Hematopoietic multipotent progenitor cell treated with erythropoietin and hydrocortisone succinate and interleukin-3 and kit ligand, for 4 days (in vitro differentiated cells): ENCODE measurements around the gene SAMM50.

Experiments
- DNase-seq: peaks from one replicate; pipeline ENCODE4 v3.0.0-alpha.2; 2015

Gene SAMM50

DNA sequence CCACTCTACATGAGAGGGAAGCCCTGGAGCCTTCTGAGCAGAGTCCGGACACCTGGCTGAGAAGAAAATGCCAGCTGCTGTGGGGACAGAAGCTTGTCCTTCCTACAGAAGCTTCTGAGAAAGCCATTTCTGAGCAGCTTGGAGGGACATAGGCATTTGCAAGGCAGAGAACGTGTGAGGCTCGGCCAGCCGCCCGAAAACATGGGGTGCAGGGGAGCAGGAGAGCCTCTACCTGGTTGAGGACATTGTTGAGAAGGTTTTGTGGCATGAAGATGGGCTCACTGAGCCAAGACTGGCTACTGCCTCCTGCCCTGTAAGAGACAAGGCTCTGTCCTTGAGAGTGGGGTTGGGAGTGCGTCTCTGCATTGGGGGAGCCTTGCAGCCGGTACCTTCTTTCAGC is 25.3 kb downstream of the SAMM50 start:
- DNase-seq, result no peak

DNA sequence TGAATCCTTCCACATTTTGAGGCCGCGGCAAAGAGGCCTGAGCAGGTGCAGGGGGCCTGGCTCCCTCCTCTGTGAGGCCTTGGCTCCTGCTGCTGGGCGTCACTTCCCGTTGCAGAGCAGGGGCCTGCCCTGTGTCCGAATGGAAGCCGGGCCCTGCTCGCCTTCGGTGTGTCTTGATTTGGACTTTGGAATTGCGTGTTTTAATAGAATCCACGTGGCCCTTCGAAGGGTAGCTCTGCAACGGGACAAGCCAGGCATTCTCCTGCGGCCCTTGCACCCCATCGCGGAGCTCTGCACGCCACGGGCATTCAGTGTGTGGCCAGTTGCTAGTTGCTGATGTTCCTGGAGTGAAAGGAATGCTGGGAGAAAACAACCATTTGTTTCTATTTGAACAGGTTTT is 25.8 kb downstream of the SAMM50 start:
- no peak for DNase-seq

DNA sequence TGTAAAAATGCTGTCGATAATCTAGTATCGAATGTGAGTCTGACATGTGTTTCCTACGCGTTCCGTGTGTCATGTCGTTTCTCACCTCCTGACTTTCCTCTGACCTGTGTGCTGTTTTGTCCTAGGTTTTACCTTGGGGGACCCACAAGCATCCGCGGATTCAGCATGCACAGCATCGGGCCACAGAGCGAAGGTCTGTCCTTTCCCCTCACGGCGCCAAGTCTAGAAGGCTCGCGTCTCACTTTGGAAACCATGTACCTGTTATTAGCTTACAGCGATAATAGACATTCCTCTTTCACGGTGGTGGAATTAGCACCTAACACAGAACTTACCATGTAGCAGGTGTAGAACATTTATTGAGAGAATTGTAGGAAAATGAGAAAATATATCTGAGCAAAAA is 28.6 kb downstream of the SAMM50 start:
- DNase-seq, result no peak

DNA sequence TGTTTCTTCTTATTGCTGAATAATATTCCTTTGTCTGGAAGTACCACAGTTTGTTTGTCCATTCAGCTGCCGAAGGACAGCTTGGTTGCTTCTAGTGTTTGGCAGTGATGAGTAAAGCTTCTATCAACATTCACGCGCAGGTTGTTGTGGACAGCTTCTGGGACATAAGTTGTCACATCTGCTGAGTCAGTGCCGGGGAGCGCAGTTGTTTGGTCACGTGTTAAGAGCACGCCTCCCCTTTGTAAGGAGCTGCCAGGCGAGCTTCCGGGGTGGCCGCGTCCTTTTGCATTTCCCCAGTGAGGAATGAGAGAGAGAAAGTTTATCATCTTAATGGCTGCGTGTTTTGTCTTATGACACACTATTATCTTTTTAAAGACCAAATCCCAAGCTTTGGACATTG is 30.3 kb downstream of the SAMM50 start:
- no peak for DNase-seq

DNA sequence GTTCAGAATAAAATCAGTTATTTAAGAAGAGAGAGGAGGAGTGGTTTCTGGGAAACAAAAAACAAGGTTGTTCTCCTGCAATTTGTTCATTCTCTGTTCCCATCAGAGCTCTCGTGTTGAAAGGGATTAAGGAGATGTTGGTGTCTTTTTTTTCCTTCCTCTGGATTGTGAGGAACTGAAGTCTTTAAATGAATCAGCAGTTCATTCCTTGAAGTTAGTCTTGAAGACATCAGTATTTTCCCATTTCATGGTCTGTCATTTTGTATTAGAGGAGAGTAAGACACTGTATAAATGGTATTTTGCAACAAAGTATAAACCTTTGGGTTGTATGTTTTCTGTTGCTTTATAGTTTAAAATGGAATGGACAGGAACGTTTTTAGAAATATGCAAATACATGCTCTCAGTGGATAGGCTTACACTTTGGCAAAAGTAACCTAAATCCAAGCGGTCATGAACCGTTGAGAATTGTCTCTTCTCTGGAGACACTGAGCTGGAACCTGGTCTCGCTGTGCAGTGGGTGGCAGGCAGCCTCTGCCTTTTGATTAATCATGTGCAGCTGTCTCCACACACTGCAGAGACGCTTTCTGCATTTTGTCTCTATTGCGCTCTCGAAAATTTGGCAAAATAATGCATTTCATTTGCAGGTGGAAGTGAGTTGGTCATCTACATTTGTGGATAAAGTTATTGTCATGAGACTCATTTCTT is 33.0 kb downstream of the SAMM50 start:
- no peak for DNase-seq

DNA sequence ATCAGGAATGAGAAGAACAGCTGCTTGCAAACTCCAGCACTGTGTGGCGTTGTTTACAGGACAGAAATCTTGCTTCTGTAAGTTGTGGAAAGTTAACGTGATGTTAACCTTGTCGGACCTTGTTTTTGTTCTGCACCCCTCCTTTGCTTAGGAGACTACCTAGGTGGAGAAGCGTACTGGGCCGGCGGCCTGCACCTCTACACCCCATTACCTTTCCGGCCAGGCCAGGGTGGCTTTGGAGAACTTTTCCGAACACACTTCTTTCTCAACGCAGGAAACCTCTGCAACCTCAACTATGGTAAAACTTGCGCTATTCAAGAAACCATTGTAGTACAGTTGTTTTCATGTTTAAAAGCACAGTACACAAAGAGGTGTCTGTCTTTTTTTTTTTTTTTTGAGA is 33.7 kb downstream of the SAMM50 start:
- DNase-seq, result no peak

DNA sequence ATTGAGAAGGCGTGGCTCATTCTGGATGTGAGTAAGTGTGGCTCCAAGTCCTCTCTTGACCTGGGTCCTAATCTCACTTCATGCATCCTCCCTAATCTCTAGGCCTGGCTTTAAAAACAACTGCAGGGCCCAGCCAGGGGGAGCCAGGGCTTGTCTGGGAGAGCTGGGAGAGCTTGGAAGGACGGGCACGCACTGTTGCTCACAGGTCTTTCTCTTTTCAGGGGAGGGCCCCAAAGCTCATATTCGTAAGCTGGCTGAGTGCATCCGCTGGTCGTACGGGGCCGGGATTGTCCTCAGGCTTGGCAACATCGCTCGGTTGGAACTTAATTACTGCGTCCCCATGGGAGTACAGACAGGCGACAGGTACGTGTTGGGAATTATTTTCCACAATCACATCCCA is 34.8 kb downstream of the SAMM50 start:
- no peak for DNase-seq

DNA sequence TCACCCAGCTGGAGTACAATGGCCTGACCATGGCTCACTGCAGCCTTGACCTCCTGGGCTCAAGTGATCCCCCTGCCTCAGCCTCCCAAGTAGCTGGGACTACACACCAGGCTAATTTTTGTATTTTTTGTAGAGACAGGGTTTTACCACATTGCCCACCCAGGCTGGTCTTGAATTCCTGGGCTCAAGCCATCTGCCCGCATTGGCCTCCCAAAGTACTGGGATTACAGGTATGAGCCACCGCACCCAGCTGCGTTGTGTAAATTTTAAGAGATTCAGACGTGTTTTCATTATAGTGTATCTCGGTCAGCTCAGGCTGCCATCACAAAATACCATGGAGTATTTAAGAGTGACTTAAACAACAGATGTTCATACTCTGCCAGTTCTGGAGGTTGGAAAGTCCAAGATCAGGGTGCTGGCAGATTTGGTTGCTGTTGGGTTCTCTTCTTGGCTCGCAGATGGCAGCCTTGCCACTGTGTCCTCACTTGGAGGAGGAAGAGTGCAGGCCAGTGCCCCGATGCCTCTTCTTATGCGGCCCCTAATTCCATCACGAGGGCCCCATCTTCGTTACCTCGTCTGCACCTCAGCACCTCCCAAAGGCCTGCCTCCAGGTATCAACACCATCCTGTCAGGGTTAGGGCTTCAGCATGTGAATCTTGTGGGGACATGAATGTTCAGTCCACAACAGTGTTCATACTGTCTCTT is 36.2 kb downstream of the SAMM50 start:
- no peak for DNase-seq

DNA sequence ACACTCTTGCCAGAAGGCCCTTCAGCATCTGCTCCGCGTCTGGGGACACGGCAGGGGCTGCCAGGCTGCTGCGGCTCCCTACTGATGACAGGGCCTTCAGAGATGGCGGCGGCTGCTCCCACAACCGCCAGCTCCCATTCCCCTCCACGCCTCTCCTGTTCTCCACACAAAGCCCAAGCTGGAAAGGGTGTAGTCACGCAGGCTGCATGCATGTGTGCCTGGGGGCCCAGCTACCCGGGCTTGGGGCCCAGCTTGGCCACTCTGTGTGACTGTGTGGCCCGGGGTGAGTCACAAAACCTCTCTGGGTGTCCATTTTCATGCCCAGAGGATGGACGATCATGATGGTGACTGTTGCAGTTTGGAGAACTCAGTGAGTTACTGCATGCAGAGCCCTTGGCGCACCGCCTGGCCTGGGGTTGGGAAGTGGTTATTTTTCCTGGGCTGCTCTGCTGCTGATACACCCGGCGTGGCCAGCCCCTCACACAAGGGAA is 37.1 kb downstream of the SAMM50 start:
- DNase-seq, result peak; percentile 49

DNA sequence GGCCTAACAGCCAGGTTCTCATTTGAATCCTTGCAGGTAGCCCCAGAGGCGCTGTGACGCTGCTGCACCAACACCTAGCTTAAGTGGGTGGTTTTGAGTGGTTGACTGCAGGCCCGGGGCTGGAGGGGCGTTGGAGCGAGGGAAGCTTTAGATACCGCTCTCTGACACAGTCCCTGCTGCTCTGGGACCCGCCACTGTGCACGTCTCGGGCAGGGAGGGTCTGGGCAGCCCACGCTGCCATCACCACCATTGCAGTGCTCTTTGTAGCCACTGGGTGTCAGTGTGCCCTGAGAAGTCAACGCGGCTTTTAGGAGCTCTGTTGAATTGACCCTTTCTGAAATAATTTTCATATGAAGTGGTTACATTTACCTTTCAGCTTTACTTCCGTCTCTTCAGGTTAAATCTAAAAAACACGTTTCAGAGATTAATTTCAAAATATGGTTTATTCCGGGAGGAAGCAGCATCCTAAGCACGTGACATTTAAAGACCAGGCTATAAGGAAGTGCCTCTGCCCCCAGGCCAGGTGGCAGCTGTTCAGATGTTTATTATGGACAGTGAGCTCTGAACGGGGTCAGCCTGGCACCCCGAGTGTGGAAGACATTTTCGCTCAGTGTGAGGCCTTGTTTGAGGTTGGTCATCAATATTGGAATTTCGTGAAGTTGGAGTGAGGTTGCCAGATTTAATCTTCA is 38.0 kb downstream of the SAMM50 start:
- DNase-seq, result peak; percentile 82

DNA sequence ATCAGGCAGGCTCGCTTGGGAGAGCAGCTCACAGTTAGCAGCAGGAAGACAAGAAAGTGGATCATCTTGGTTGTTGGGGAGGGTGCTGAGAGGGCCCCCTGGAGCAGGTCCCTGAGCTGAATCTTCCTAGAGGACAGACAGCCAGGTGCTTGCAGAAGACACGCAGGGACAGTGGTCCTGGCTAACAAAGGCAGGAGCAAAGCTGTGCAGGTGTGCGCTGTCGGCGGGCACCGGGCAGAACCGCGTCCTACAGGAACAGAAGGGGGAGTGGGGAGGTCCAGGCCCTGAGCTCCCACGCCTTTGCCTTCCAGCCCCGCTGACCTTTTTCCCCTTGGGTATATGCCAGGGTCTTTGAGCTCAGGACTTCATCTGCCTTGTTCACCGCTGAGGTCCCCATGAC is 38.8 kb downstream of the SAMM50 start:
- no peak for DNase-seq

DNA sequence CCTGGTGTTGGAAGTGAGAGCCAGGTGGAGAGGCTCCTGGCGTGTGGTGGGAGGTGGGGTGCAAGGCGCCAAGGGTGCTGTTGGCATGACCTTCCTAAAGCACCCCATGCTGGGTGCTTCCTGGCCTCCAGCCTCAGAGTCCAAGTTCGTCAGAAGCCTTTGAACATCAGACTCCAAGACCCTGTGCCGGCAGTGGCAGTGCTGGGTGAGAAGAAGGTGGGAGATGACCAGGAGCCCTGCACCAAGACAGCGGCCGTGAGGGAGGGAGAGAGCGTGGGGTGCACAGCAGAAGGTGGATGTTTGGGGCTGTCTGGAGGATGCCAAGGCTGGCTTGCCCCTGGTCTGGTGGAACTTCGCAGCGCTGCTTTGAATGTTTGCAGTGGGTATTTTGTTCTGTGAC is 39.2 kb downstream of the SAMM50 start:
- no peak for DNase-seq

DNA sequence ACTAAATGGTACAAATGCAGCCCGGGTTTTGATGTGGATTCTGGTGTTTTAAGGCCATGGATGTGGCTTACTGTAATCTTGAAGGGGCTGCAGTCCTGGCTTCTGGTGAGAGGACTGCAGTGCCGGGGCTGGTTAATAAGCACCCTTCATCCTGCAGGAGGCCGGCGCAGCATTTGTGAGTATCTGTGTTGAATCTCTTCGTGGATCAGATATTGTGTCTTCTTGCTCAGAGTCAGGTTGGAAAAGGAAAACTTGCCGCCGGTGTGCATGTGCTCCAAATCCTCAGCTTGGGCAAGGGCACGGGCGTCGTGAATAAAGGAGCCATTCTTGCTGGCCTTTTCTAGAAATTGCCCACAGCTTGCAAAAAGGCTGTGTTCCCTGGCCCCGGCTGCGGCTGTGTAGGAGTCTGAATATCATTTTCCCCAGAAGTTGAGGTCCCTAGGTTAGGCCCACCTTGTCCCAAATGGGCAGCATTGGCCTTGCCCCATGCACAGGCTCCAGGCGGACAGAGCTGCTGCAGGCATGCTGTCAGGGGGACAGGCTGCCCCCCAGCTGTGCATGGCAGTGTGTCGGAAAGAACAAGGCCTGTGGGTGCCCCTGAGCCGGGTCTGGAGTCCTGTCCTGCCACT is 39.9 kb downstream of the SAMM50 start:
- DNase-seq, result no peak

DNA sequence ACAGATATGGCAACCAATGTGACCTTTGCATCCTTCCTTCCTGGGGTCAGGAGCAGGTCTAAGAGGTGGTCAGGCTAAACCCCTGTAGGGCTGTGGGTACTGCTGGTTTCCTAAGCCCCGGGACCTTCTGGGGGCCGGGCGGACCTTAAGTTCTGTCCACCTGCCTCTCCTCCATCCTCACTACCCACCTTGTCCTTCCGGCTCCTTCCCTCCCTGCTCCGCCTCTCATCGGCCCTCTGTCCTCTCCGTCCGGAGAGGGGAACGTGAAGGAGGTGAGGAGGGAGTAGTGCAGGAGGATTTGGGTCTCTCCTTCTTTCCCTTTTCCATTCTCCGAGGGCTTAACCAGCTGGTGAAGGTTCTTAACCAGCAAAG is 40.5 kb downstream of the SAMM50 start:
- DNase-seq, result no peak

DNA sequence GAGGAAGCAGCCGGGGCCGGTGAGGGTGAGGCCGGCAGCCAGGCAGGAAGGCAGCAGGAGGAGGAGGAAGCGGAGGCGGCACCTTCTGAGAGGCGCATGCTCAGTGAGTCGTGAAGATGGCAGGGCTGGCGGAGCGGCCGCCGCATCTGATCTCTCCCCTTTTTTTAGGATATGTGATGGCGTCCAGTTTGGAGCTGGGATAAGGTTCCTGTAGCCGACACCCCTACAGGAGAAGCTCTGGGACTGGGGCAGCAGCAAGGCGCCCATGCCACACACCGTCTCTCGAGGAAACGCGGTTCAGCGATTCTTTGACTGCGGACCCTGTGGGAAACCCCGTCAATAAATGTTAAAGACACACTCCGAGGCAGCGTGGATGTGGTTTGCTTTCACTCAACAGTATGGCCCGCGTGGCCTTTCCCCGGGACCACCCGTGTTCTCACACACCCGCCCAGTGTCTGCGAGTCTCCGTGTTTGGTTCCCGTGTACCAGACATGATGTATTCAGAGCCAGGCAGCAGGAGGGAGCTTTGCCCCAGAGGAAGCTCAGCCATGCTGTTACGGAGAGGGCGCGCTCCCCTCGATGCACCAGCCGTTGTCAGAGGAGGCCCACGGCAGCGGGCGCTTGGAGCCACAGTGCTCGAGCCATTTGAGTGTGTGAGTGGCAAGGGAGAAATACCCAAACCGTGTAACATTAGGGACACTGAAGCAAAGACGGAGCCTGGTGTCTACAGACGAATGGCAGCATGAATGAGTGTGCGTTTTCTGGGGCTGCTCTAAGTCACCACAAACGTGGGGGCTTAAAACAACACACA is 41.1 kb downstream of the SAMM50 start:
- peak; percentile 85 for DNase-seq

DNA sequence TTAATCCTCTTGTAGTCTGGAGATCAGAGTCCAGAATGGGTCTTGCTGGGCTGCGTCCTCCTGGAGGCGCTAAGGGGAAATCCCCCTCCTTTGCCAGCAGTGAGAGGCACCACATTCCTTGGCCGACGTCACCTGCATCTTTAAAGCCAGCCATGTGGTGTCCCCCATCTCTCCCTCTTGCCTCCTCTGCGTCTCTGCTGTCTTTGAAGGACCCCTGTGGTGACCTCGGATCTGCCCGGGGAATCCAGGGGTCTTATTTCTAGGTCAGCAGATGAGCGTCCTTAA is 41.7 kb downstream of the SAMM50 start:
- DNase-seq, result no peak

DNA sequence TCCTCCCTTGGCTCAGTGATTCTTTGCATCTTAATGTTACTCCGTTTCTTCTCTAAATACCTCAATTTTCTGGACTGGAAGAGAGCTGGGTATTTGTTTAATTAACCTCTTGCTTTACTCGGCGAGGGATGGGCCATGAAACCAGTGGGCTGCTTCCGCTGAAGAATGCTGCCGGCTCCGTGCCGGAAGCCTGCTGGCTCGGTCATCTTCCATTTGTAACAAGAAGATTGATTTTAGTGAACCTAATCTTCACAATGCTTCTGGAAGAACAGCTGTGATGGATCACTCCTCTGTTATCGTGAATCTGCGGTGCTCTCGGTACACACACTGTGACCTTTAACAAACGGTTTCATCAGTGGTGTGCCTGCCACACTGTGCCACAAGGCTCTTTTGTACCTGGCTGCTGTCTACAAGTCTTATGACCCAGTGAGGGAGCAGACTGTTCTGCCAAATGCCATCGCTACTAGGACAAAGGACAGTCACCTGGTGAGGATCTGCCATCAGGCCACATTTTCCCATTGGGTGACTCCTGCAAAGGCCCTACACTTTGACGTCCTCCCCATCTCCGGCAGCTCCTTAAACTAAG is 43.5 kb downstream of the SAMM50 start:
- no peak for DNase-seq

DNA sequence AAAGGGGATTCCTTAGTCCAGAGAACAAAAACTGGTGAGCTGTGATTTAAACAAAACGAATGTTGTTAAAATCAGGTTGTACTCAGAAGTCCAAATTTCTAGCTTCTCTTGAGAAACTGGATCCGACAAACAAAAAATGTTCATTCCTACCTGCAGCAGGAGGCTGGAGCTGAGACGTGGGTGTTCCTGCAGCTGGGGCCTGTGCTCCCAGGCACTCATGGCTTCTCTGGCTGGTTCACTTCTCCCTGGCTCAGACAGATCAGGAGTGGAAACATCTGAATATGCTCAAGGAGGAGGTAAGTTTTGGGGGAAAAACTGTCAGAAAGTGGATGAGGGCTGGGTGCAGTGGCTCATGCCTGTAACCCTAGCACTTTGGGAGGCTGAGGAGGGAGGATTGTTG is 44.1 kb downstream of the SAMM50 start:
- DNase-seq, result no peak

DNA sequence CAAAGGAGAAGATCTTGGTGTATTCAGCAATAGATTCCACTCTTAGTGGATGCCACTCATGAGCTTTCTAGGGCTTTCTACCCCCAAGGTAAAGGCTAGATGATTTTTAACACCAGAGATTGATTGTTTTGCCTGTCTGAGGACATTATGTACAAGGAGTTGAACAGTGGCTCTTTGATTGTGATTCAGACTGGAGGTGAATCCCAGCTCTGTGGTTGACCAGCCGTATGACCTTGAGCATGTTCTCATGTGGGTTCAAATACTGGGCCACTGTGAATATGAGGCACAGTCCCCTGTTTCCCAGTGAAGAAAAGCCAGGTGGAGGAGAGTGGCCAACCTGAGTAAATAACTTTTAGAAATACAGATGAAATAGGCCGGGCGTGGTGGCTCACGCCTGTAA is 44.9 kb downstream of the SAMM50 start:
- DNase-seq, result no peak

DNA sequence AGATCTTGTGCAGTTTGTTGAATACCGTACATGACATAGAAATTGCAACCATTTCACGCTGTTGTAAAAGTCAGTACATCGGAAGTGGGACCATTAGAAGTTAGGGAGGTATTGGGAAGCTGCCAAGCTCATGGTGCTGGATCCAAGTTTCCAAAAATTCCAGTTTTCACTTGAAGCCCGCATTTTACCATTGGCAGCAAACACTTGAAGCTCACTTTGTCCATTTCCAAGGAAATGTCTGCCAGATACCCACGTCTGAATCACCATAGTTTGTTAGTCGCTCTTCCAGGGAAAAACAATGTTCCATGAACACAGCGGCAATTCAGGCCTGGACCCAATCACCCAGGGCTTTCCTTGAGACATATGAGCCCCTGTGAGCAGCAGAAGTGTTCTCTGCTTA is 46.3 kb downstream of the SAMM50 start:
- no peak for DNase-seq

DNA sequence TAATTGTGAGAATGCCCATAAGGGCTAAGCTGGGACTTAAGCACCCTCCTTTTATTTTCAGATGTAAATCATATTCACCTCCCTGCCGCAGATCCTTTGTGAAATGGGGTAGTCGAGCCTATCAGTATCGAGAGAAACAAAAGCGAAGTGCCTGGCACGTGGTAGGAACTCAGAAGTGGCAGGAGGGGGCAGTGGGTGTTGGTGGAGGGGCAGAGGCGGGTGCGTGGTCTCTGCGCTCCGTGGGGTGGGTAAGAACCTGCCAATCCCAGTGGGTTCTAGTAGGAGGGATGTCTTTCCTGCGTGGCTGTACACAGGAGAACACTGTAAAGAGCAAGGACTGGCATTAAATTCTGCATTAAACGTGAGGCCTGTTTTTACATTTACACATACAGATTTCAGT is 47.1 kb downstream of the SAMM50 start:
- no peak for DNase-seq

DNA sequence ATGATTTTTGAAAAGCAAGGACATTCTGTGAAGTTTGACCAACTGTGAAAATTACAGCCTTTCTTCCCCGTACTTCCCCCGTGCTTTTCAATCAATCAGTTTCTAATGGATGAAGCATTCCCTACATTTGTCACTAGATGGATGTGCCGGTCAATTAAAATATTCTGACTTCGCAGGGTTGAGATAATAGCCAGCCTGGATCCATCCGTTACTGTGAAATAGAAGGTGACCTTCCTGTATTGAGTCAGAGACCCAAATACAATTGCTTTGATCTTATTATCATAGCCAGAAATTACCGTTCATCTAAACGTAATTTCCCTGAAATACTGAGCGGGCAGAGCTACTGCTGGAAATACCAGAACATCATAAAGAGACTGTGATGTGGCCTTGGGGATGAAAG is 47.8 kb downstream of the SAMM50 start:
- no peak for DNase-seq
